Astrocyte (in vitro differentiated cells and primary cell): ENCODE results near the gene ZNF566. TPM values are rescaled to one million over a fixed set of nuclear protein-coding genes. Genes with fewer than 3 reads are reported as not detected.

Source experiments
- DNase-seq: peaks from one replicate; pipeline ENCODE4 v3.0.0-alpha.2; 2010; ENCODE audit warnings: low read depth
- FAIRE-seq: peaks from 2 replicates; lab custom pipeline; 2011; peaks lifted over from hg19 to GRCh38; lab: Jason Lieb, UNC
- H2AFZ ChIP-seq: 2 replicates; pipeline ENCODE4 v1.6.0; 2012; ENCODE audit warnings: low read depth, low read length, inconsistent platforms
- H3K27ac ChIP-seq: 2 replicates; pipeline ENCODE4 v1.5.1; 2011; ENCODE audit warnings: low read depth, low read length, inconsistent platforms
- H3K27me3 ChIP-seq: 2 replicates; pipeline ENCODE4 v1.6.0; 2011; ENCODE audit warnings: low read length, inconsistent platforms; ENCODE audit not compliant: insufficient read depth
- H3K36me3 ChIP-seq: 2 replicates; pipeline ENCODE4 v1.5.1; 2011; ENCODE audit warnings: low read length, inconsistent platforms; ENCODE audit not compliant: insufficient read depth
- H3K4me1 ChIP-seq: 2 replicates; pipeline ENCODE4 v1.5.1; 2011; ENCODE audit warnings: low read length, inconsistent platforms; ENCODE audit not compliant: insufficient read depth
- H3K4me2 ChIP-seq: 2 replicates; pipeline ENCODE4 v1.6.0; 2012; ENCODE audit warnings: low read length, inconsistent platforms
- H3K4me3 ChIP-seq: 2 replicates; pipeline ENCODE4 v1.5.1; 2011; ENCODE audit warnings: low read depth, mild to moderate bottlenecking, low read length, inconsistent platforms; ENCODE audit not compliant: insufficient read depth
- H3K79me2 ChIP-seq: 2 replicates; pipeline ENCODE4 v1.6.0; 2012; ENCODE audit warnings: mild to moderate bottlenecking, low read length, inconsistent platforms; ENCODE audit not compliant: insufficient read depth
- H3K9ac ChIP-seq: 2 replicates; pipeline ENCODE4 v1.6.0; 2012; ENCODE audit warnings: mild to moderate bottlenecking, low read length, inconsistent platforms
- H3K9me3 ChIP-seq: 2 replicates; pipeline ENCODE4 v1.5.1; 2012; ENCODE audit warnings: low read depth, mild to moderate bottlenecking, low read length, inconsistent platforms; ENCODE audit not compliant: insufficient read depth
- H4K20me1 ChIP-seq: 2 replicates; pipeline ENCODE4 v1.6.0; 2012; ENCODE audit warnings: low read length, inconsistent platforms; ENCODE audit not compliant: insufficient read depth
- H3K27ac Mint-ChIP-seq: one replicate; pipeline ENCODE4 v1.8.0; 2021; ENCODE audit warnings: mild to moderate bottlenecking, mixed read lengths; ENCODE audit not compliant: unreplicated experiment
- H3K27me3 Mint-ChIP-seq: one replicate; pipeline ENCODE4 v1.8.0; 2021; ENCODE audit warnings: low read depth, mixed read lengths; ENCODE audit not compliant: unreplicated experiment
- H3K36me3 Mint-ChIP-seq: one replicate; pipeline ENCODE4 v1.8.0; 2021; ENCODE audit warnings: low read depth, mixed read lengths; ENCODE audit not compliant: unreplicated experiment
- H3K4me1 Mint-ChIP-seq: one replicate; pipeline ENCODE4 v1.8.0; 2021; ENCODE audit warnings: low read depth, mixed read lengths; ENCODE audit not compliant: unreplicated experiment
- H3K4me3 Mint-ChIP-seq: one replicate; pipeline ENCODE4 v1.8.0; 2021; ENCODE audit warnings: mild to moderate bottlenecking, moderate library complexity, mixed read lengths; ENCODE audit not compliant: unreplicated experiment
- H3K9me3 Mint-ChIP-seq: one replicate; pipeline ENCODE4 v1.8.0; 2021; ENCODE audit warnings: mild to moderate bottlenecking, mixed read lengths; ENCODE audit not compliant: unreplicated experiment
- CTCF ChIP-seq: IDR thresholded peaks from 2 replicates; pipeline ENCODE4 v1.5.1; 2011; ENCODE audit warnings: low read depth, mild to moderate bottlenecking, inconsistent platforms, low read length, moderate library complexity; ENCODE audit not compliant: insufficient read depth
- EZH2 ChIP-seq: IDR thresholded peaks from 2 replicates; pipeline ENCODE4 v1.6.1; 2012; ENCODE audit warnings: mild to moderate bottlenecking, low read length, inconsistent platforms; ENCODE audit not compliant: insufficient read depth
- total RNA-seq: library from RNA; stranded (reverse); gene quantifications from 2 replicates; pipeline ENCODE4 v1.2.1, GENCODE V29; 2021

ZNF566 gene
- total RNA-seq, 1 donor from 2014 or later = 16.0 TPM

GRCh38 chr19:36526581-36526980 is 37.2 kb upstream of the ZNF566 start:
- peak overlapping the region; percentile 100 for H3K4me3 Mint-ChIP-seq
- peaks cover 28% of the 10 kb centered on the region for H3K36me3 Mint-ChIP-seq
- peaks cover 13% of the 10 kb centered on the region for H3K4me1 Mint-ChIP-seq
- Histone ChIP-seq H4K20me1 (peaks cover 6% of the 10 kb centered on the region), H3K9ac (no peak overlapping the region), H3K4me3 (peak overlapping the region; percentile 86), H3K27me3 (no peaks in the 10 kb centered on the region), H3K4me2 (peak overlapping the region; percentile 99), H3K36me3 (peaks cover 10% of the 10 kb centered on the region), H2AFZ (no peak overlapping the region), H3K9me3 (peaks cover 9% of the 10 kb centered on the region), H3K79me2 (peaks cover 64% of the 10 kb centered on the region), H3K4me1 (peaks cover 7% of the 10 kb centered on the region), H3K27ac (no peak overlapping the region)
- DNase-seq (no peak), FAIRE-seq (peak; percentile 13)
- H3K27me3 Mint-ChIP-seq = no peaks in the 10 kb centered on the region
- no peak for TF ChIP-seq CTCF
- TF ChIP-seq EZH2 = no peak
- peaks cover 26% of the 10 kb centered on the region for H3K9me3 Mint-ChIP-seq
- no peak overlapping the region for H3K27ac Mint-ChIP-seq

GRCh38 chr19:36524617-36525016 is 35.3 kb upstream of the ZNF566 start:
- peaks cover 7% of the 10 kb centered on the region for H3K4me1 ChIP-seq
- H3K27me3 ChIP-seq = no peaks in the 10 kb centered on the region
- H3K4me3 Mint-ChIP-seq = peak overlapping the region; percentile 23
- H3K4me1 Mint-ChIP-seq = peaks cover 13% of the 10 kb centered on the region
- H3K36me3 Mint-ChIP-seq = peaks cover 42% of the 10 kb centered on the region
- peaks cover 38% of the 10 kb centered on the region for H3K9me3 Mint-ChIP-seq
- H3K4me2 ChIP-seq = no peak overlapping the region
- H3K9me3 ChIP-seq = peaks cover 13% of the 10 kb centered on the region
- peaks cover 11% of the 10 kb centered on the region for H3K36me3 ChIP-seq
- H3K27ac ChIP-seq = no peak overlapping the region
- H3K27me3 Mint-ChIP-seq = no peaks in the 10 kb centered on the region
- DNase-seq (no peak), FAIRE-seq (no peak)
- no peak overlapping the region for H3K4me3 ChIP-seq
- peaks cover 6% of the 10 kb centered on the region for H4K20me1 ChIP-seq
- H3K9ac ChIP-seq = no peak overlapping the region
- TF ChIP-seq CTCF (no peak), EZH2 (no peak)
- no peak overlapping the region for H3K27ac Mint-ChIP-seq
- peaks cover 77% of the 10 kb centered on the region for H3K79me2 ChIP-seq
- no peak overlapping the region for H2AFZ ChIP-seq

- Histone ChIP-seq H3K4me2 (no peak overlapping the region), H4K20me1 (no peaks in the 10 kb centered on the region), H3K79me2 (peaks cover 24% of the 10 kb centered on the region), H3K36me3 (peaks cover 38% of the 10 kb centered on the region), H3K27ac (no peak overlapping the region), H3K9me3 (peaks cover 51% of the 10 kb centered on the region), H3K27me3 (no peaks in the 10 kb centered on the region), H3K4me1 (no peaks in the 10 kb centered on the region), H2AFZ (no peak overlapping the region), H3K4me3 (no peak overlapping the region), H3K9ac (no peak overlapping the region)
- peaks cover 69% of the 10 kb centered on the region for H3K9me3 Mint-ChIP-seq
- no peaks in the 10 kb centered on the region for H3K27me3 Mint-ChIP-seq
- DNase-seq (no peak), FAIRE-seq (peak; percentile 20)
- TF ChIP-seq EZH2 = no peak
- H3K36me3 Mint-ChIP-seq = peaks cover 76% of the 10 kb centered on the region
- H3K4me1 Mint-ChIP-seq = no peaks in the 10 kb centered on the region
- H3K4me3 Mint-ChIP-seq = no peak overlapping the region
- H3K27ac Mint-ChIP-seq = no peak overlapping the region
These were observed 24.8 kb upstream of the ZNF566 start for GRCh38 chr19:36514012-36514612.
